Posterior vena cava (tissue), 2 donors: Measurements from ENCODE around the gene ID3. TPM values are rescaled to one million over a fixed set of nuclear protein-coding genes. Genes with fewer than 3 reads are reported as not detected.
"Not testable (repeated sequence)": the region's sequence is repeated elsewhere in the genome, so short reads cannot be mapped to it uniquely, and the experiment has no call there.

ENCODE experiments used
- DNase-seq: peaks from one replicate; pipeline ENCODE4 v3.0.0-alpha.2; 2020; ENCODE audit warnings: low spot score
- intact Hi-C, 2 donors: fragments of 100-400 bp; cut with DNase I; formaldehyde crosslinking; loops; one replicate each; pipeline versions ENCODE4 v1.14.1 to v1.14.2; 2022 to 2023
- total RNA-seq, 2 donors: library from RNA; stranded (reverse); fragmentation: NEBNext Ultra II Directional; extraction: Animal tissue kit (Norgen Biotek cat#: 25700); gene quantifications; one replicate each; pipeline ENCODE4 v1.2.1, GENCODE V29; 2021
- donor health status: DM: yes; HTN: yes; CAD: no.
- donor health status: DM: yes; HTN: yes; CAD: no.

The ID3 gene
- total RNA-seq, 2 donors from 2014 or later: 190 to 243 TPM

DNA sequence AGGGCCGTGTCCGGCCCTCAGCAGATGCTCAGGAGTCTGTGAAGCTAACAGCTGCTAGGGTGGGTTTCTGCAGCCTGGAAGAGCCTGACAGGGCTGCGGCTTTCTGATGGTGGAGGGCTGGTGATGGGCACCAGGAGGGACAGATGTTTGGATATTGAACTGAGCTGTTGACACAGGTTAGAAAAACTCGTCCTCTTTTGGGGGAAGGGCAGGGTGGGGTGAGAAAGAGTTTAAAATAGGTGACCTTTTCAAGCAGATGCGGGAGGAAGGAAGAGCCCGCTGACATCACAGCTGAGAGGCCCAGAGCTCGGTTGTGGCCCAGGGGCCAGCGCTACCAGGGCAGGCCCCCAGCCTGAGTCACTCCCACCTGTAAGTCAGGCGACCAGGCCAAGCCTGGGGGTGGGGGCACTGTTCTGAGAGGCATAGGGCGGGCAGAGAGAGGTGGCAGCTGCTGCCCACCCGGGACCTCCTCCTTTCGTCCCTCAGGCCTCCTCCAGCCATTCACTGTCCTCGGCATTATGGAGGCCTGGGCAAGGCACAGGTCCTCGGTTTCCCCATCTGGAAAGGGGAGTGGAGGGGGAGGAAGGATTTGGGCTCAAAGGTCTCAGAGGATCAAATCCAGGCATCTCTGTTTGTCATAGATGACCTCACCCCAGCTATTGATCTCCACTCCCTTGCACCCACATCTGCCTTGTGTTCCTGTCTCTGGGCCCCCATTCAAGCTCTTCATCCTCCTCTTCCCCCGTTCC is 32.3 kb upstream of the ID3 start:
- no peak for DNase-seq
- intact Hi-C loops: no loop called here

- intact Hi-C loops: no loop called here
- no peak for DNase-seq
Measured at GRCh38 chr1:23590058-23590783, 30.9 kb upstream of the ID3 start.

- DNase-seq: no peak
- intact Hi-C loops: no loop called here
Measured at GRCh38 chr1:23589585-23589986, 30.3 kb upstream of the ID3 start.

DNA sequence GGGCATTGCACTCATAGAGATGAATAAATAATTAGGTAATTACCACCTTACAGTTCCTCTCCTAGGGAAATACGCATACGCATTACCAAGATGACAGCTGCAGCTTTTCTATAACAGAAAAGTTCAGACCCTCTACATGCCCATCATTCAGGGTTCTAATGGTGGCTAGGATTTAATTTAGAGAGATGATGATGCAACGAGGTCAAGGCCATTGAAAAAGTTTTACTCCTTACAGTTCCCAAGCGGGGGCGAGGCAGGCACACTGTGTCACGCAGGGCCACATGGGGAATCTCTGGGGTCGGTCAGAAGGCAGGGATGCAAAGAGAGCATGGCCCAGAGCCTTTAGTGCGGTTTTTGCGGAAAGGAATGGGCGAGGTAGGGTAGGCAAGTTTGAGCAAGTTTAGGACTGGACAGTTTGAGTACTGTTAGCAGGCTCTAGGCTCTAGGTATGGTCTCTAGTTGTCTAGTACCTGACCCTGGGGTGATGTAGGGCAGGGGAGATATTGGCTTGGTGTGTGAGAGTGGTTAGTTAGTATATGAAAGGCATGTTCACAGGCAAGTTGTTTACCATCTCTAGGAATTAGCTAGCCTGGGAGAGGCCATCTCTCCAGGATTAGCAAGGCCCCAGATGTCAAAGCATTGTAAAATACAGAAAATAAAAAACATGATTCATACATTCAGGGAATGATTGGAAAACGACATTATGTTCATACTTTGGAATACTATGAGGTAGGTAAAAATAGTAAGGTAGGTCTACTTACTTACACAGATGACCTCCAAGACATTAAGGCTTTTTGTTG is 29.6 kb upstream of the ID3 start:
- DNase-seq: no peak
- intact Hi-C loops: no loop called here

- no peak for DNase-seq
- intact Hi-C loops: no loop called here
Measured at GRCh38 chr1:23585321-23586022, 26.2 kb upstream of the ID3 start.

DNA sequence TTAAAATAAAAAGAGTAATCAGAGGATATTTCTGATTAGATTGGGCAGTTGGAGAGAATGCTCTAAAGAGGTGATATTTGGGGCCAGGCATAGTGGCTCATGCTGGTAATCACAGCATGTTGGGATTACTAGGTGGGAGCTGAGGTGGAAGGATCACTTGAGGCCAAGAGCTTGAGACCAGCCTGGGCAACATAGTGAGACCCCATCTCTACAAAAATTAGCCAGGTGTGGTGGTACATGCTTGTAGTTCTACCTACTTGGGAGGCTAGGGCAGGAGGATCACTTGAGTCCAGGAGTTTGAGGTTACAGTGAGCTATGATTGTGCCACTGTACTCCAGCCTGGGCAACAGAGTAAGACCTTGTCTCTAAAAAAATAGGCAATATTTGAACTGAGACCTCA is 24.4 kb upstream of the ID3 start:
- intact Hi-C loops, DNase-seq: not testable (repeated sequence)

- intact Hi-C loops: no loop called here
- DNase-seq: no peak
Measured at GRCh38 chr1:23582820-23583219, 23.5 kb upstream of the ID3 start.

DNA sequence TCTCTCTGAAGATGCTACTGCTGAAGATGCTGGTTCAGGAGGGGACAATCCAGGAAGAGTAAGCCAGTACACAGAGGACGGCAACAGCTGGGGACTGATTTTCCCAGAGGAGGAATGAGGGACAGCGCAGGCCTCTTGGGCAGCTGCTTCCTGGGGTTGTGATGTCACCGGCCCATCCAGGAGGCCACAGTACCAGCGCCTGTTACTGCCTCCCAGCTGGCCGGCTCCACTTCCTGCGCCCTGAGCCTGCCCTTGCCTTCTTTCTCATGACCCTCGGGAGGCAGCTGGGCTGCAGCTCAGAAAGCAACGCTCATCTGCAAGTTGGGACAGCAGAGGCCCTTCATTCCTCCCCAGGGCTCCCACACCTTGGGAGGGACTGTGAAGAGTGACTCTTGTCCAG is 21.9 kb upstream of the ID3 start:
- DNase-seq: no peak
- intact Hi-C loops: no loop called here

GRCh38 chr1:23578997-23579363 is 19.7 kb upstream of the ID3 start:
- intact Hi-C loops: no loop called here
- DNase-seq: no peak

- intact Hi-C loops: no loop called here
- no peak for DNase-seq
Measured at GRCh38 chr1:23578311-23578996, 19.2 kb upstream of the ID3 start.

DNA sequence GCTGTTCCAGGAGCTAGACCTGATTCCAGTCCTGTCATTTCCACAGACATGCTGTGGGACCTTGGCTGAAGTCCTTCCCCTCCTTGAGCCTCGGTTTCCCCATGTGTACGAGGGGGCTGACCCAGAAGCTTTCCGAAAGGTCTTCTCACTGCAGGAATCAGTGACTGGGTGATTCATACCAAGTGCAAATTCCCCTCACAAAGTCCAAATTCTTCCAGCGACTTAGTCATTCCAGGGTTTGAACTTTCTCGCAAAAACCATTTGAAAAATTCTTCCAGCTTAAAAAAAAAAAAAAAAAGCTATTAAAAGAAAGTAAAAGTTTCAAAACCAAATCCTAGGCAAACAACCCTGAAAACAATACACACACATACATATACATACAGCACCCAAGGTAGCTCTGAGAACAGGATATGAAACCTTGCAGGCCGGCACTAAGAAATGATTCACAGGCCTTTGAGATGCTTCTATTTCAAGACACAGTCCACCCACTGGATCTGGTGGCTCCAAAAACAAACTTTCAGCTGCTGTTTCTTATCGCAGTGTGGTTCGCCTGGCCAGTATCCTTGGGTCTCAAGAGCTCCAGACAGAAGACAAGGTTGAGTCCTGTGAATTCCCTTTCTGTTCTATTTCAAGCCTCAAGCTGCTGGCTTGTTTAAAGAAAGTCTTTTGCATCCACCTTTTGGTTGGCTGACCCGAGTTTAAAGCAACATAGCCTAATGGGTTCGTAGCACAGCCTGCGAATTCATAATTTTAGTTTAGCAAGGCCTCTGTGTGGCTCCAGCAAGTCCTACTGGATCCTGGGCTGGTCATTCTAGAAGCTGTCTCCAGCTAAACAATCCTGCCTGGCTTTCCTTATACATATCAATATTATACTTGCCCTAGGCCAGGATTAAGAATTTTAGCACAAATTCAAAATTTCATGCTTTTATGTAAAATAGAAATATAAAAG is 18.0 kb upstream of the ID3 start:
- DNase-seq: no peak
- intact Hi-C loops: no loop called here

- no peak for DNase-seq
- intact Hi-C loops: no loop called here
Measured at GRCh38 chr1:23576338-23577055, 17.2 kb upstream of the ID3 start.

DNA sequence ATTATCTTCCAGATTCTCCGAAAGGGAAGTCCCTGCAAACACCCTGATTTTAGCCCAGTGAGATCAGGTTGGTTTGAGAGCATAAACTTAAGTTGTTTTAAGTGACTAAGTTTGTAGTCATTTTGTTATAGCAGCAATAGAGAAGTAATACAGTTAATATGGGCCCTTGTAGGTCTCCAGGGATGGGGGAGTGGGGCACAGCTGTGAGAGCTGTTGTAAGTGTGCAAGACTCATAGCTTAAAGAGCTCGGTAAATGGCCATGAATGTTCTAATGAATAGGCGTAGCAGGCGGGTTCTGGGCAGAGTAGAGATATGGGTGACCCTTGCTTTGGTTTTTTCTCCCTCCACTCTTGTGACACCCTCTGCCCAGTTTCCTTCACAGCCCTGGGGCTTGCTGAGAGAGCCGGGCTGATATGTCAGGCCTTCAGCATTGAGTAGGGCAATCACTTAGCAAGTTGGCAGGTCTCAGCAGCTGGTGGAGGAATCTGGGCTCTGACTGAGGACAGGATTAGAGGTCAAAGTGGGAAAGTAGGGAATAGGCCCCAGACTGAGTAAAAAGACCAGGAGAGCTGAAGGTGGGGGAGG is 16.0 kb upstream of the ID3 start:
- no peak for DNase-seq
- intact Hi-C loops: no loop called here

DNA sequence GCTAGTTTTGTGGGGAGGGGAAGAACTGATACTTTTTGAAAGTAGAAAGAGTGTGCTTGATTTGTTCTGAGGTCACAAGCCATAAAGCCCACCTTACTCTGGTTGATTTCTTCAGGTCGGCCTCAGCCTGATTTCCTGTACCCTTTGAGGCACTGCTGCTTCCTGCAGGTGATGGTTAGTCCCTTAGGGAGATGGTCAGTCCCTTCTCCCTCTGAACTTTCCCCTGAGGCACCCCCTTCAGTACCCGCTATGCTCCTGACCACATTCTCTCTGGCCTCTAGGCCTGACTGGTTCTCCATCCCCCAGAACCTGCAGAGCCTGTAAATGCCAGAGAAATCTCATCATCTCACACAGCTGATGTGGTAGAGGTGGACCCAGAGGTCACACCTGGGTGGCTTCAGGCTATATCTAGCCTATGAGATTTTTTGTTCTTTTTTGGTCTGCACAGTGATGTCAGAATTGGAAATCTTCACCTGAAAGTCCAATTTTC is 15.0 kb upstream of the ID3 start:
- intact Hi-C loops: no loop called here
- DNase-seq: no peak

DNA sequence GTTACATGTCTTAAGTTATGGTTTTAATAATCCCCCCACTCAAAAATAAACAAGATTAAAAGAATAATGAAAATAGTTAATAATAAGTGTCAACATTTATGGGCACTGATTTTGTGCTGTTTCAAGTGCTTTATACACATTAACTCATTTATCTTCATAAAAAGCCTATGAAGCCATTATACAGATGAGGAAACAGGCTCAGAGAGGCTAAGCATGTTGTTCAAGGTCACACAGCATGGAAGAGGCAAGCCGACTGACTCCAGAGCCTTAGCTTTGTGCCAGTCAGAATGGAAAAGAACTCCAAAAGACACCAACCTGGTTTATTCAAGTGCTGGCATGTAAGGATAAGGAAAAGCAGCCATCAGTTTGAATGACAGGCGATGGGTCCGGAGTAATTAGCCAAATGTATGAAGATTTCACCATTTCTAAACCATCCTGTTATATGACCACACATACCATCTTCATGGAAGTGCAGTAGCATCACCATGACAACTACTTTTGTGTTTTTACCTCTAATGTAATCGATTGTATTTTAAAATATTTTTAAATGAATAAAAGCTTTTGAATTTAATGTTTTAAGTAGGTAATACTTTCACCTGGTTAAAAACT is 14.4 kb upstream of the ID3 start:
- intact Hi-C loops: no loop called here
- DNase-seq: no peak

DNA sequence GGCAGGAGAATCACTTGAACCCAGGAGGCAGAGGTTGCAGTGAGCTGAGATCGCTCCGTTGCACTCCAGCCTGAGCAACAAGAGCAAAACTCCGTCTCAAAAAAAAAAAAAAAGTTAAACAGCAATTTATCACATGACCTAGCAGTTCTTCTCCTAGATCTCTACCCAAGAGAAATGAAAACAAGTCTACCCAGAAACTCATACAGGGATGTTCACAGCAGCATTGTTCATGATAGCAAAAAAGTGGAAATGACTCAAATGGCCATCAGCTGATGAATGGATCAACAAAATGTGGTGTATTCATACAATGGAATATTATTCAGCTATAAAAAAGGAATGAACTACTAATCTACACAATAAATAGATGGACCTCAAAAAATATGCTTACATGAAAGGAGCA is 12.2 kb upstream of the ID3 start:
- intact Hi-C loops: no loop called here
- no peak for DNase-seq
